Effector memory CD4-positive, alpha-beta T cell (primary cell): Measurements from ENCODE around the gene ITLN1.
"Not testable (repeated sequence)": the region's sequence is repeated elsewhere in the genome, so short reads cannot be mapped to it uniquely, and the experiment has no call there.

Source experiments
- DNase-seq, 3 donors: peaks; one replicate each; pipeline ENCODE4 v3.0.0-alpha.2; 2020
- H3K27ac ChIP-seq: 2 replicates; pipeline ENCODE4 v1.7.0; 2013; ENCODE audit warnings: mild to moderate bottlenecking, low read length, moderate library complexity; ENCODE audit not compliant: insufficient read depth, poor library complexity, severe bottlenecking
- H3K27me3 ChIP-seq: replicated peaks from 2 replicates; pipeline ENCODE4 v1.7.0; 2013; ENCODE audit warnings: mild to moderate bottlenecking, low read length; ENCODE audit not compliant: insufficient read depth, control insufficient read depth, poor library complexity, severe bottlenecking
- H3K36me3 ChIP-seq: 2 replicates; pipeline ENCODE4 v1.7.0; 2013; ENCODE audit warnings: mild to moderate bottlenecking, low read length, moderate library complexity; ENCODE audit not compliant: control insufficient read depth, insufficient read depth
- H3K4me1 ChIP-seq: 2 replicates; pipeline ENCODE4 v1.7.0; 2013; ENCODE audit warnings: low read length, mild to moderate bottlenecking; ENCODE audit not compliant: control insufficient read depth, insufficient read depth, poor library complexity, severe bottlenecking
- H3K4me3 ChIP-seq: 2 replicates; pipeline ENCODE4 v1.7.0; 2013; ENCODE audit warnings: low read length, low read depth, mild to moderate bottlenecking; ENCODE audit not compliant: insufficient read depth, poor library complexity, severe bottlenecking
- H3K9me3 ChIP-seq: 2 replicates; pipeline ENCODE4 v1.7.0; 2013; ENCODE audit warnings: mild to moderate bottlenecking, low read length, moderate library complexity; ENCODE audit not compliant: control insufficient read depth
- total RNA-seq, 3 donors: gene quantifications; one replicate each; lab custom pipeline; 2026; lab: John Stamatoyannopoulos, UW

Gene ITLN1
- total RNA-seq = 0 reads per million in 3 donors

DNA sequence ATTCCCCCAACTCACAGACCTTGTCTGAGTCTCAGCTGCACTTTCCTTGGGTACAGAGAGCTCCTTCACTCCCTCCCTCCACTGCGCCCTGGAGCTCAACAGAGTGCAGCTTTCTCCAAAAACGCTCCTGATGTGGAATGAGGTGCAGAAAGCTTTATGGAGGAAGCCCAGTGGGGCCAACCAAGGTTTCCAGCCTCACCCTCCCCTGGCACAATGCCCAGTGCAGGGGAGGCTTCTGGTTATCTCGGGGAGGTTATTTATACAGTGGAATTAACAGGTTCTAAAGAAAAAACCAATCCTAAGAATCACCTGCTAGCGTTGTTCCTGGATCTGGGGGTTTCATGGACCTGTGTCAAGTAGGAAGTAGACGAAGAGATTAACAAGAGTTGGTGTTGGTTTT lies at the start of gene ITLN1:
Gene ITLN1, minus strand, starts transcription at position 139 of the 400 bp plus-strand sequence. CDS start 303 bp downstream, outside the sequence.
- Histone ChIP-seq H3K27ac (no peak within 1 kb of the TSS), H3K9me3 (no peaks in the 10 kb centered on the region), H3K27me3 (no peaks in the 10 kb centered on the region), H3K4me3 (no peak within 1 kb of the TSS), H3K4me1 (no peaks in the 10 kb centered on the region), H3K36me3 (no peaks in the 10 kb centered on the region)
- DNase-seq = no peak

DNA sequence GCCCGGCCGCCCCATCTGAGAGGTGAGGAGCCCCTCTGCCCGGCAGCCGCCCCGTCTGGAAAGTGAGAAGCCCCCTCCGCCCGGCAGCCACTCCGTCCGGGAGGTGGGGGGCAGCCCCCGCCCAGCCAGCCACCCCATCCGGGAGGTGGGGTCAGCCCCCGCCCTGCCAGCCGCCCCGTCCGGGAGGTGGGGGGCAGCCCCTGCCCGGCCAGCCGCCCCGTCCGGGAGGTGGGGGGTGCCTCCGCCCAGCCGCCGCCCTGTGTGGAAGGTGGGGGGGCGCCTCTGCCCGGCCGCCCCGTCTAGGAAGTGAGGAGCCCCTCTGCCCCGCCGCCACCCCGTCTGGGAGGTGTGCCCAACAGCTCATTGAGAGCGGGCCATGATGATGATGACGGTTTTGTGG lies 48.3 kb upstream of the ITLN1 start:
- not testable (repeated sequence) for H3K27me3 ChIP-seq, DNase-seq, H3K9me3 ChIP-seq, H3K4me3 ChIP-seq, H3K36me3 ChIP-seq, H3K27ac ChIP-seq, H3K4me1 ChIP-seq

DNA sequence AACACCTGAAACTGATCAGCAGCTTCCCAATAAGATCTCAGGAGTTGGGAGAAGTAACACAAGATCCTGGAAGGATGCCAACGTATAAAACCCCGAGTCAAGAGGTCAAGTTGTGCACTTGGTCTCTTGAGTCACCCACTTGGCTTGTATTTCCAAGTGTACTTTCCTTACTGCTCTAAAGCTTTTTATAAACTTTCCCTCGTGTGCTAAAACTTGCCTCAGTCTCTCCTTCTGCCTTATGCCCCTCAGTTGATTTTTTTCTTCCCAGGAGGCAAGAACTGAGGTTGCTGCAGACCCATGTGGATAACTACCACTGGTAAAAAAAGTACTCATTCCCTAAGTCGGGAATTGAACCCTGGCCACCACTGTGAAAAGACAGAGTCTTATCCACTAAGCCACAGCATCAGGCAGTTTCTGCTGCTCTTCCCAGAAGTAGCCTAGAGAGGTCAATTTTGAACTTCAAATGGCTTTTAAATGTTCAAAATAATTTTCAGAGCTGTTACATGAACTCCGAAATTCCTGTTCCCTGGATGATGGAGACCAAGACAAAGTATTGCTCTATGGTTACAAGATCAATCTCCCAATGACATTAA lies 40.8 kb upstream of the ITLN1 start:
- H3K27me3 ChIP-seq = no peaks in the 10 kb centered on the region
- DNase-seq = no peak
- H3K4me1 ChIP-seq = no peaks in the 10 kb centered on the region
- H3K27ac ChIP-seq = no peak overlapping the region
- H3K36me3 ChIP-seq = no peaks in the 10 kb centered on the region
- H3K9me3 ChIP-seq = no peaks in the 10 kb centered on the region
- H3K4me3 ChIP-seq = no peak overlapping the region

GRCh38 chr1:160924791-160925651 lies 40.0 kb upstream of the ITLN1 start:
- H3K27me3 ChIP-seq = no peaks in the 10 kb centered on the region
- no peak overlapping the region for H3K4me3 ChIP-seq
- H3K9me3 ChIP-seq = no peaks in the 10 kb centered on the region
- no peaks in the 10 kb centered on the region for H3K36me3 ChIP-seq
- H3K27ac ChIP-seq = no peak overlapping the region
- H3K4me1 ChIP-seq = no peaks in the 10 kb centered on the region
- DNase-seq = no peak

GRCh38 chr1:160916666-160917065 lies 31.7 kb upstream of the ITLN1 start:
- Histone ChIP-seq H3K27me3 (no peaks in the 10 kb centered on the region), H3K36me3 (no peaks in the 10 kb centered on the region), H3K4me1 (no peaks in the 10 kb centered on the region), H3K27ac (no peak overlapping the region), H3K4me3 (no peak overlapping the region), H3K9me3 (no peaks in the 10 kb centered on the region)
- no peak for DNase-seq

DNA sequence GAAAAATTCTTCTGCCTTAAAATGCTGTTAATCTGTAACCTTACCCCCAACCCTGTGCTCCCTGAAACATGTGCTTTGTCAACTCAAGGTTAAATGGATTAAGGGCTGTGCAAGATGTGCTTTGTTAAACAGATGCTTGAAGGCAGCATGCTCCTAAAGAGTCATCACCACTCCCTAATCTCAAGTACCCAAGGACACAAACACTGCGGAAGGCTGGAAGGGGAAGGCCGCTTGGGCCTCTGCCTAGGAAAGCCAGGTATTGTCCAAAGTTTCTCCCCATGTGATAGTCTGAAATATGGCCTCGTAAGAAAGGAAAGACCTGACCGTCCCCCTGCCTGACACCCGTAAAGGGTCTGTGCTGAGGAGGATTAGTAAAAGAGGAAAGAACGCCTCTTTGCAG lies 28.2 kb upstream of the ITLN1 start:
- DNase-seq, H3K4me1 ChIP-seq, H3K27ac ChIP-seq, H3K27me3 ChIP-seq, H3K36me3 ChIP-seq, H3K9me3 ChIP-seq, H3K4me3 ChIP-seq: not testable (repeated sequence)

DNA sequence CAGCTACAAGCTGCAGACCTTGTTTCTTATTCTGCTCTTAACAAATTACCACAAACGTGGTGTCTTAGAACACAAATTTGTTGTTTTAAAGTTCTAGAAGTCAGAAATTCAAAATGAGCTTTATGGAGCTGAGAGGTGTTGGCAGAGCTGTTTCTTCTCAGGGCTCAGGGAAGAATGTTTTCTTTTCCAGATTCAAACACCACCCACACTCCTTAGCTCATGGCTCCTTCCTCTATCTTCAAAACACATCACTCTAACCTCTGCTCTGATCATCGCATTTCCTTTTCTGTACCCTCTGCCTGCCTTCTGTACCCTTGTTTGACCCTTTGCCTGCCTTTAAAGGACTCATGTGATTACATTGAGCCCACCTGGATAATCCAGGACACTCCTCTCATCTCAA lies 26.9 kb upstream of the ITLN1 start:
- no peak overlapping the region for H3K27ac ChIP-seq
- no peak overlapping the region for H3K4me3 ChIP-seq
- no peaks in the 10 kb centered on the region for H3K9me3 ChIP-seq
- H3K27me3 ChIP-seq = no peaks in the 10 kb centered on the region
- no peak for DNase-seq
- no peaks in the 10 kb centered on the region for H3K36me3 ChIP-seq
- no peaks in the 10 kb centered on the region for H3K4me1 ChIP-seq

DNA sequence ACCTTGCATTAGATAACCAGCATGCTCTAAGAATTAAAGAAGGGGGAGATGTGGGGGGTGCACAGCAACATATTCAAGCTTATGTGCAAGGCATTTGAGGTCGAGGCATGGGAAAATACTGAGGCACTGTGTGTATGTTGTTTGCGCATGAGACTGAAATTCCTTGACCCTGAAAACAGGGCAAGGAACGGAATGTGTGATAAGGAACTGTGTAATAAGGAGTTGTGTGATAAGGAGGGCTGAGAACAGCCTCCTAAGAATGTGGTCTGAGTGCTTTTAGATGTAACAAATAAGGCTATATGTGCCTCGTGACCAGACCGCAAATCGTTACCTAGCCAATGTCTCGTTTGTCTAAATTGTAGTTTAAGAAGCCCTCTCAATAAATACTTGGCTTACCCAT lies 26.5 kb upstream of the ITLN1 start:
- Histone ChIP-seq H3K27me3 (no peaks in the 10 kb centered on the region), H3K4me1 (no peaks in the 10 kb centered on the region), H3K4me3 (no peak overlapping the region), H3K36me3 (no peaks in the 10 kb centered on the region), H3K27ac (no peak overlapping the region), H3K9me3 (no peaks in the 10 kb centered on the region)
- DNase-seq = no peak

DNA sequence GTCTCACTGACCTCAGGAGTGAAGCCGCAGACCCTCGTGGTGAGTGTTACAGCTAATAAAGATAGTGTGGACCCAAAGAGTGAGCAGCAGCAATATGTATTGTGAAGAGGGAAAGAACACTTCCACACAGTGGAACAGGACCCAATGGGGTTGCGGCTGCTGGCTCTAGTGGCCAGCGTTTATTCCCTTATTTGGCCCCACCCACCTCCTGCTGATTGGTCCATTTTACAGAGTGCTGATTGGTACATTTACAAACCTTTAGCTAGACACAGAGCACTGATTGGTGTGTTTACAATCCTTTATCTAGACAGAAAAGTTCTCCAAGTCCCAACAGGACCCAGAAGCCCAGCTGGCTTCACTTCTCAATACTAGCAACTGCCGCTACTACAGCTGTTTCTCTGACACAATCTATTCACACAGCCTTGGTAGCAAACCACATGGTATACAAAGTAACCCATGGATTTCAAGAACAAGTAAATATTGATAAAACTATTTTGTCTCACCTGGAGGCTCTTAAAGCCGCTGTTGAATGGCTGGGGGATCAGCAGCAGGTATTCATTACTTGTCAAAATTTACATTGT lies 25.3 kb upstream of the ITLN1 start:
- H3K9me3 ChIP-seq = no peaks in the 10 kb centered on the region
- H3K27me3 ChIP-seq = no peaks in the 10 kb centered on the region
- H3K36me3 ChIP-seq = no peaks in the 10 kb centered on the region
- no peak overlapping the region for H3K4me3 ChIP-seq
- H3K27ac ChIP-seq = no peak overlapping the region
- DNase-seq = no peak
- H3K4me1 ChIP-seq = no peaks in the 10 kb centered on the region

GRCh38 chr1:160907976-160908375 lies 23.0 kb upstream of the ITLN1 start:
- no peaks in the 10 kb centered on the region for H3K36me3 ChIP-seq
- DNase-seq = no peak
- no peaks in the 10 kb centered on the region for H3K4me1 ChIP-seq
- H3K27ac ChIP-seq = no peak overlapping the region
- no peak overlapping the region for H3K4me3 ChIP-seq
- no peaks in the 10 kb centered on the region for H3K9me3 ChIP-seq
- no peaks in the 10 kb centered on the region for H3K27me3 ChIP-seq
